ENCODE data around the gene MUC22.
A peak's percentile ranks its signal among the peaks of the same experiment; 100 is the strongest.

MUC22 gene

DNA sequence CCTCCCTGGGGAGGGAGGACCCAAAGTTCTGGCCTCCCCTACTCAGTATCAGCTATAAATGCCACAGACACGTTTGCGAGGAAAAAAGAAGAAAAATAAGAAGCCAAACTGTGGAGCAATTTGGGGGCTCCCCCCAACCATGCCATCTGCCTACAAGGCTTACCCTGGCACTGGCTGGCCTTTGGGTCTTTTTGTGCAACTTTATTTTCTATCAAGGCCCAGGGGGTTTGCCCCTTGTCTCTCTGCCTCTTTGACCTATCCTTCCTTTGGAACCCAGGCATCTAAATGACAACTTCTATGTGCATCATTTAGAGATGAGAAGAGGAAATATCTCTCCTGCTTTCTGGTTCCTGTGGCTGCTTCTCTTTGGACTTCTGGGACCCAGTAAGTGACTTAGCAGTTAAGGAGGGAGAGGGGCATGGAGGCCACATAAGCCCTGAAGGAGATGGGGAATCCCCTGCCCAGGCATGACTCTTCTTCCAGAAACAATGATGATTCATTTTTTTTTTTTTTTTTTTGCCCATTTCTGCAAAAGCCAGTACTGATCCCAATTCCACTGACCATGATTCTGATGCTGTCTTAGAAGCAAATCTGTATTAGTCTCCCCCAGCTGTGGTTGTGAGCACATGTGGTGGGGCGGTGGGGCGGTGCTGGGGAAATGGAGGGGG, at the start of gene MUC22:
Gene MUC22, plus strand, starts transcription at position 82 of the 668 bp plus-strand sequence. Its CDS starts 233 bp downstream, at position 315.
- DNase-seq: no peak

DNA sequence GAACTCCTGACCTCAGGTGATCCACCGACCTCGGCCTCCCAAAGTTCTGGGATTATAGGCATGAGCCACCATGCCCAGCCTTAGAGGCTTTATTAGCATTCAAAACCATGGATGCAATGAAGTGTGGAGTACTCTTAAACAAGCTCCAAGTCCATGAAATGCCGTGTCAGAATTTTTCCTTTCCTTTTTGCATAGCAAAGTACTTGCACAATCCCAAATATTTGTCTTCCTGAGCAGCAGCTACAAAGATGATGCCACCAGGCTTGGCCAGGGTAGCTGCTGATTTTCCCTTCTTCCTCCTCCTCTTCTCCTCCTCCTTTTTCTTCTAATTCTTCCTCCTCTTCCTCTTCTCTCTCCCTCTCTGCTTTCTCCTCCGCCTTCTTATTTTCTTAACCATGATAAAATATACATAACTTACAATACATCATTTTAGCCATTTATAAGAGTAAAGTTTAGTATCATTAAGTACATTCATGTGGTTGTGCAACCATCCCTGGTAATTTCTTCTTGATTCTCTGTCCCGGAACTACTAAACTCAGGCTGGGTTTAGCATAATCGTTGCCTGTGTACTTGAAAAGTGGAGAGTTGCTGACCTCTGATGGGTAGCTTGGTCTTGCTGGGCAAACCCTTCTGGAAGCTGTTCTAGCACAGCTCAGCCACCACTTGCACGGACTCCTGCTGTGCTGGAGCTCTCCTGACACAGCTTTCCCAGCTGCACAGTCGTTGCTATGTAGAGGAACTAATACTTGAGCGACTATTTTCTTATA, 49.2 kb upstream of the MUC22 start:
- no peak for DNase-seq

DNA sequence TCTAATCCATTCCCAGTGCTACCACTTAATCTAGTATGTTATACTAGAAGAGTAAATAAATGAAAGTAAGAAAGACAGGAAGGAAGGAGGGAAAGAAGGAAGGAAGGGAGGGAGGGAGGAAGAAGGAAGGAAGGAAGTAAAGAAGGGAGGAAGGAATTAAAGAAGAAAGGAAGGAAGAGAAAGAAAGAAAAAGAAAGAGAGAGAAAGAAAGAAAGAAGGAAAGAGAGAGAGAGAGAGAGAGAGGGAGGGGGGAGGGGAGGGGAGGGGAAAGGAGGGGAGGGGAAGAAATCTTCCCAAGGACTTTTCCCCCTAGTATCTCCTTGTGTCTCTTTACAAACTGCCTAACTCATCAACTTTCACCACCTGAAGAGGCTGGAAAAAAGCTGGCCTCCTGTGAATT, 47.6 kb upstream of the MUC22 start:
- no peak for DNase-seq

DNA sequence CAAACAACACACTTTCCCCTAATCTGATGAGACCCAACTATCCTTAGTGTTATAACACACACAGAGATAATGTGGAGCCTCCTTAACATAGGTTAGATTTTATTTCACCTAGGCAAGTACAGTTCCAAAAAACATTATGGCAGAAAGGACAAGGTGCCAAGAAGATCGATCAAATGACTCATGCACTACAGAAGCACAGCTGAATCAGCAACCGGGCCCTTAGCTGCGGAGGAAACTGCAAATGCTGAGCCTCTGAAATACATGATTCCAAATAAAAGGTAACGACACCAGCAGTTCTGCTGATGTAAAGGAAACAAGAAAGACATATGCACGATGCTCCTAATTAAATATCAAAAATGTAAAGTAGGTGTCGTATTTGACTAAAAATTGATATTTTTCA, 46.6 kb upstream of the MUC22 start:
- DNase-seq: no peak

DNA sequence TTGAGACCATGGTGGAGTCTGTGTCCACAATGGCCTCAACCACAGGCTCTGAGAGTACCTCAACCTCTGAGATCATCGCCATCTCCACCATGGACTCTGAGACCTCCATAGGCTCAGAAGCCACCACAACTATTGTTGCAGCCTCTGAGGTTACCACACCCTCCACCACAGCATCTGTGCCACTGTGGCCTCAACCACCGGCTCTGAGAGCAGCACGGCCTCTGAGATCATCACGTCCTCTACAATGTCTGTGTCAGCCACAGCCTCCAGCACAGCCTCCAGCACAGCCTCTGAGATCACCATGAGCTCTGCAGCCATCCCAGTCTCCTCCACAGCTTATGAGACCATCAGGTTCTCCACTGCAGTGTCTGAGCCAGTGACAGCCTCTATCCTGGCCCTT, 46.2 kb upstream of the MUC22 start:
- DNase-seq: no peak

DNA sequence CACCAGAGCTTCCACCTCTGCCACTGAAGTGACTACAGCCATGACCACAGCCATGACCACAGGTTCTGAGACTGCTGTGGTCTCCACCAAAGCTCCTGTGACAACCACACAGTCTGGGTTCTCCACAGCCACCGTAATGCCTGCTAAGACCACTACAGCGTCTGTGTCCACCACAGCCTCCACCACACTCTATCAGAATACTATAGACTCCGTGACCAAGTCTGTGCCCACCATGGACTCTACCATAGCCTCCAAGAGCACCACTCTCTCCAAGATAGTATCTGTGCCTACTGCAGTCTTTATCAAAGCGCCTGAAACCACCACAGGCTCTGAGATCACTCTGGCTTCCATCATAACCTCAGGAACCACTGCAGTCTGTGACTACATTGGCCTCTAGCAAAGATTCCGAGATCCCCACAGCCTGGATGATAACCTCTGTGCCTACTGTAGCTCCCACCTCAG, 45.1 kb upstream of the MUC22 start:
- no peak for DNase-seq

DNA sequence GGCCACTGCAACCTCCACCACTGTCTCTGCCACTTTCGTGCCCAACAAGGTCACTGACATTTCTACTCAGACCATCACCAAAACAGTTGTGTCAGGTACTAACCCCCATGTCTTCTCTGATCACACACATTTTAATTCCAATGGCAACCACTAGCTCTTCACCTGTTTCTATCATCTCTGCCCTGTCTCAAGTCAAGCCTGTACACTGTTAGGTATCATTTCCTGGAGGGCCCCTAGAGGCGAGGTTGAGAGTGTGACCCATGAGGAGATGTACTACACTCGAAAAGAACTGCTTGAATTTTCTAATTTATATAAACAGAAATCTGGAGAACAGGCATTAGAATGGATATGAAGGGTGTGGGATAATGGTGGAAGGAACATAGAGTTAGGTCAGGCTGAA, 44.1 kb upstream of the MUC22 start:
- DNase-seq: no peak

DNA sequence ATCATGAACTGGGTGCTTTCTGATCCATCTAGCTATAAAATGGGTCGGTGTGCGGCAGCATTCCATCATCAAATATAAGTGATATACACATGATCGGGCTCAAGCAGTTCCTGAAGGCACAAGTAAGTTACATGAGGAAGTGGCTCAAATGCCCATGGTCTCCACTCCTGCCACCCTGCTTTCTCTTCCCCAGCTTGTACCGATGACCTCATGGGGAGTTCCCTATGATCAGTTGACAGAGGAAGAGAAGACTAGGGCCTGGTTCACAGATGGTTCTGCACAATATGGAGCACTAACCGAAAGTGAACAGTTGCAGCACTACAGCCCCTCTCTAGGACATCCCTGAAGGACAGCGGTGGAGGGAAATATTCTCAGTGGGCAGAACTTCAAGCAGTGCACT, 41.1 kb upstream of the MUC22 start:
- peak; percentile 41 for DNase-seq

DNA sequence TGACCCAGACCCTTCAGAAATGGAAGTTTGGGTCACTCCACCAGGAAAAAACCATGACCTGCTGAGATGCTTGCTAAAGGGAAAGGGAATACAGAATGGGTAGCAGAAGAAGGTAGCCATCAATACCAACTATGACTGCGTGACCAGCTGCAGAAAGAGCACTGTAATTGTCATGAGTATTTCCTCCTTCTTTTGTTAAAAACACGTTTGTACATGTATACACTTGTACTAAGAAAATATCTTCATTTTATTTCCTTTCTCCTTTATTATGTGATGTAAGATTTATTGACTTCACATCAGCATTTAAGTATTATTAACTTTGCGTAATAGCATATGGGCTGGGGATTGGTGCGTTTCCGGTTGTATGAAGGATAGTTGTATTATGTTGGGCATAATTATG, 39.3 kb upstream of the MUC22 start:
- DNase-seq: no peak

DNA sequence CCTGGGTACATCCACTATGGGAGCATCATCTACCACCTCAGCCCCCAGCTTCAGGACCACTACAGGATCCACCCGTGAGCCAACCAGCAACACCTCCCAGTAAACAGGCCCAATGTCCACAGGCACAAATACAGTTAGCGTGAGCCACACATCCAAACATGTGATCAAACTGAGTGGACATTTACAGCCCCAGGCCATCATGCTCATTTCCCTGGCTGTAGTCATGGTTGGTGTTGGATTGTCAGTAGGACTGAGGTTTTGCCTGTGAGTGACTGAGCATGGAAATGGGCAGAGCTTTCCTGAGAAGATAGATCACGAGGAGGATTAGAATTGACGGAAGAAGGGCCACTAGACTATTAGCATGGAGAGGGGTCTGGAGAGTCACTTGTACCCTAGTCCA, 37.5 kb upstream of the MUC22 start:
- DNase-seq: no peak

DNA sequence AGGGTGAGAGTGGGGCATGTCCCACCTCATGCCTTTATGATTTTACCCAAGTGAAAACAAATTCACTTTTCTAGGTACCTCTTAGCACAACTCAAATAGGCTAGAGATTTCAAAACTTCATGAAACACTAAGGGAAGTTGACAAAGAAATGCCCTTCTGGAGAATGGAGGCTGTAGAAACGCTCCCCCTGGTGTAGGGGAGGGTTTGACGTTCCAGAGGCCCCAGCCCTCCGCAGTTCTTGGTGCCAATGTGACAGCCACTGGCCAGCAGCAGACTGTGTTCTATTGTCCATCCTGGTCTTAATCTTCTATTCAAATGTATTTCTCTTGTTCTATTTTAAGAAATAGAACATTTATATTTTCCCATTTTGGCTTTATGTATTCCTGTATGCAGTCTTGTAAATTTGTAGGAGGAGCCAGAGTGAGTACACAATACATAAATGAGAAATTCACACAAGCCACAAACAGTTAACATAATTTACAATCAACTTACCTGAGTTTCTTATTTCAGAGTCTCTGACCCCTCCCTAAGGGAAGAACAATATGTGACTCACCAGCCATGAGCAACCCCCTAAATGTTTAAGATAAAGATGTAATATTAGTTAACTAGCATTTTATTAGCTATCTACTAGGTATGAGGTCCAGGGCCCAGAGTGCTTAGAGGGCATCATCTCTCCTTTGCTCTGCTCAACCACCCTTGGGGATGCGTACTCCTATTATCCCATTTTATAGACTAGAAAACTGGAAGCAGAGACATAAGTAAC, 35.6 kb upstream of the MUC22 start:
- no peak for DNase-seq

DNA sequence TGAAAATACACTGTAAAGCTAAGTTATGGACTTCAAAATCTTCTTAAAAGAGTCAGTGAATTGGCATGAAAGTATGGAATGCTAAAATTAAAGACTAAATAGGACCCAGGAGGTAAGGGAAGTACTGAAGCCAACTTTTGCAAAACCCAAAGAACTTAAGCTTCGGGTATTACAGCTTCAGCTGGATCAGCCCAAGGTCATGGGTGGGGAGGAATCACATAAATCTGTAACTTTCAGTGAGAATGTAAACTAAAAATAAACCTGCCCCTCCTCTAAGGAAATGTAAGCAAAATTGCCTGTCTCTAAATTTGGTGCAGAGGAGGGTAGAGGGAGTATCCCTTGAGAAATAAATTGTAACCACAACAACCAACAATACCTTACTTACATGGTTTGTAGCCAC, 31.1 kb upstream of the MUC22 start:
- no peak for DNase-seq

DNA sequence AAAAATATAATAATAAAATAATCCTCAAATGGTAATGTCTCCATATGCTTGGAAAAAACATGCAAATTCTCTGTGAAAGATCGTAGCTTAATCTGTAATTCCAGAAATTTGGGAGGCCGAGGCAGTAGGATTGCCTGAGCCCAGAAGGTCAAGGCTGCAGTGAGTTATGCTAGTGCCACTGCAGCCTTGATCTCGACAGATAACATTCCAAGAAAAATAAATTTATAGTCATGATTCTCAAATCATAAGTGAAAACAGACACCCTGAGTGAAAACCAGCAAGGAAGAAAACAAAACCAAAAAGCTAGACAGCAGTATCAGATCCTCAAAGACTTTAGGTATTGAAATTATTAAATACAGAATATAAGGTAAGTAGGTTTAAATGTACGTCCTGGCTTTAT, 30.6 kb upstream of the MUC22 start:
- no peak for DNase-seq

DNA sequence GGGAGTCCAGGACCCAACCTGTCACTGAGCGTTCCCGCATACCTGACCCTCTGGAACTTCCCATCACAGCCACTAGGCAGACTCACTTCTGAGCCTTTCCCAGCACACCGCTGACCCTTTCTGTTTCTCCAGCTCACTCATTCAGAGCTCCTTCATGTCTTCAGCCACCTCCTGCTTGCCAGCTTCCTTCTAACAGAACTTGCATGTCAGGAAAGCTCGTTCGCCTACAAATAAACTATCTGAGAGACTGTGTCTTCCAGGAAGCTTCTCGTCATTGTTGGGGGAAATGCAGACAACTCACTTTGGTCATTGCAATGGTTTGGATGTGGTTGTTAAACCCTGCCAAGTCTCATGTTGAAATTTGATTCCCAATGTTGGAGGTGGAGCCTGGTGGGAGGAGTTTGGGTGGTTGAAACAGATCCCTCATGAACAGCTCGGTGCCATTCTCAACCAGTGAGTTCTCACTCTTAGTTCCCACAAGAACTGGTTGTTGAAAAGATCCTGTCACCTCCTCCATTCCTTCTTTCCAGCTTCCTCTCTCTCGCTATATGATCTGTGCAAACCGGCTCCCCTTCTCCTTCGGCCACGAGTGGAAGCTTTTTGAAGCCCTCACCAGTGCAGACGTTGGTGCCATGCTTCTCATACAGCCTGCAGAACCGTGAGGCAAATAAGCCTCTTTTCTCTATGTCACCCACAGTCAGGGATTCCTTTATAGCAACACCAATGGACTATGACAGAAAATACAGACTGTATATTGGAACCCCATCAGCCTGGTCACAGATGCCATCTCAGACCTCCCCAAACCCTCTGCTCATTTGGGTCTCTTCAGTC, 28.1 kb upstream of the MUC22 start:
- DNase-seq: no peak

DNA sequence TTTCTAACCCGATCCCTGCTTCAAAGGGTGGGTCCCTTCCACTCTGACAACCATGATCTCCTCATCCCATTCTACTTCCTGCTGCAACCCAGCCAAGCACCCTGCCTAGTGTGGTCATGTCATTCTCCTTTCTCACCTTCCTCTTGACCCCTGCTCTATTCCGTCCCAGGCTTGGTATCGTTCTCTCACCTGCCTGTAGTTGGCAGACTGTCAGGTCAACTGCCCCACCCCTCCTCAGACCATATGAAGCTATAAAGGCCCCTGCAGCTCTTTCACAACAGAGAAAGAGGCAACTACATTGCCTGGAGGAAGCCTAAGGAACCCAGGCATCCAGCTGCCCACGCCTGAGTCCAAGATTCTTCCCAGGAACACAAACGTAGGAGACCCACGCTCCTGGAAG, 26.8 kb upstream of the MUC22 start, which contains the start of gene MUC21:
Gene MUC21, plus strand, starts transcription at position 280 of the 400 bp plus-strand sequence. CDS start 241 bp downstream, outside the sequence.
- no peak for DNase-seq

DNA sequence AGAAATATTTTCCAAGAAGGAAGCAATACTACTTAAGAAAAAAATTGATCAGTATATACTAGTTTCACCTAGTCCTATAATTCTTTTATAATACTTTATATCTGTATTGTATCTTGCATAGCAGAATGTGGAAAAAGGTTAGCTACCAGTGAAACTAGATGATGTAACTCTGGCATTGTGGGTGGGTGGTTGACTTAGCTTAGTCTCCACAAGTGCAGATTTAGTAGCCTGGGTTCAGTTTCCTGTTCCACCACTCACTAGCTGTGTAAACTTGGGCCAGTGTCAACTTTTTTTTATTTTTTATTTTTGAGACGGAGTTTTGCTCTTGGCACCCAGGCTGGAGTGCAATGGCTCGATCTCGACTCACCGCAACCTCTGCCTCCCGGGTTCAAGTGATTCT, 24.8 kb upstream of the MUC22 start:
- DNase-seq: no peak

DNA sequence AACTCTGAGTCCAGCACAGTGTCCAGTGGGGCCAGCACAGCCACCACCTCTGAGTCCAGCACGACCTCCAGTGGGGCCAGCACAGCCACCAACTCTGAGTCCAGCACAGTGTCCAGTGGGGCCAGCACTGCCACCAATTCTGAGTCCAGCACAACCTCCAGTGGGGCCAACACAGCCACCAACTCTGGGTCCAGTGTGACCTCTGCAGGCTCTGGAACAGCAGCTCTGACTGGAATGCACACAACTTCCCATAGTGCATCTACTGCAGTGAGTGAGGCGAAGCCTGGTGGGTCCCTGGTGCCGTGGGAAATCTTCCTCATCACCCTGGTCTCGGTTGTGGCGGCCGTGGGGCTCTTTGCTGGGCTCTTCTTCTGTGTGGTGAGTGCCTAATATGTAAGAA, 23.0 kb upstream of the MUC22 start:
- no peak for DNase-seq

DNA sequence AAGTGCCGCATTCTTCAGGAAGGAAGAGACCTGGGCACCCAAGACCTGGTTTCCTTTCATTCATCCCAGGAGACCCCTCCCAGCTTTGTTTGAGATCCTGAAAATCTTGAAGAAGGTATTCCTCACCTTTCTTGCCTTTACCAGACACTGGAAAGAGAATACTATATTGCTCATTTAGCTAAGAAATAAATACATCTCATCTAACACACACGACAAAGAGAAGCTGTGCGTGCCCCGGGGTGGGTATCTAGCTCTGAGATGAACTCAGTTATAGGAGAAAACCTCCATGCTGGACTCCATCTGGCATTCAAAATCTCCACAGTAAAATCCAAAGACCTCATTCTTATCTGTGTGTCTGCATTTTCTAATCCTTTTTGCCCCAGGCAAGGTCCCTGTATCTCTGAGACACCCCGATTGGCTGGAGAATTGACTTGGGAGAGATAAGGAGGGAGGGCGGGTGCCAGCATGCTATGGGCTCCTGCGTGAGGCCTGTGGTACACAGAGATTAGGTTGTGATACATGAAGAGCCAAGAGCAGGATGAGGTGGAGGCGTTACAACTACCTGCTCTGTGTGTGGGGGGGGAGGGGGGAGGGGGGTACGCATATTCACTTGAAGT, 22.0 kb upstream of the MUC22 start:
- no peak for DNase-seq

DNA sequence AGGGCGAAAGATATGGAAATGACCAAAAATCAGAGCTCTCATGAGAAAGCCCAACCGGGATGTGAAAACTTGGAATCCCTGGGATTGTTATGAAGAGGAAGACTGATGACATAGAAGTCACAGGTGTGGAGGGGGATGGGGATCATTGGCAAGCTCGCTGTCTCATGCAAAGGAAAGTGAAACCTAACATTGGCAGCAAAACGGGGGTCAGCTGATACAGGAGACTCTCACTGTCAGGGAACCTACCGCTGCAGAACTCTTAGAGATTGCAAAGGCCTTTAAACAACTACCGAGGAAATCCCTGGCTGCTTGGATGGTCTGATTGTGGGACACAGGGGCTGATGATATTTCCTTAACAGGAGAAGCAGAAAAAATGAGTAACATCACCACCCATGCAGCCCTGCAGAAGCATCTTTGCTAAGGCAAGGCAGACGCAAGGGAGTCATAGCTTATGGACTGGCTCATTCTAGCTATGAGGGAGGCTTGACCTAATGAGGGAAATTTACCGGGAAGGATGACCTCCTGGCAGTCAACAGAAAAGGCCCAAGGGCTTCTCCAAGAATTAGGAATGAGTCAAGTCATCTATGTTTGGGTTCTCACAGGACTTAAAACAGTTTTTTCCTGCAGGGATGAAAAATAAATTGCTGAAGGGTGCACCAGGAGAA, 19.7 kb upstream of the MUC22 start:
- no peak for DNase-seq

DNA sequence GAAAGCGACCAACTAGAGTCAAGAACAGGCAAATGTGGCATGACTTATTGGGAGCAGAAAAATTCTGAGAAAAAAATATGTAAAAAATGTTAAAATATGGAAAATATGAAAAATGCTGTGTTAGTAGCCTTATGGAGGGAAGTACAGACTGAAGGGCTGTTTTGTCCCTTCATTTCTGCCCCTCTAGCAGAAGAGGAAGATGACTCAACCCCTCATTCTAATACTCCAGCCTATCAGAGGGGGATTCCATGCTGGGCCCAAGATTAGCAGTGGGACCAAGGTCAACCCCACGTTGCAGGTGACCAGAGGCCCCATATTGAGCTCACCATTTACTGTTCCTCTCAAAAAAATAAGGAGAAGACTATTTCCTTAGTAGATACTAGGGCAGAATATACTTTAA, 18.4 kb upstream of the MUC22 start:
- no peak for DNase-seq

DNA sequence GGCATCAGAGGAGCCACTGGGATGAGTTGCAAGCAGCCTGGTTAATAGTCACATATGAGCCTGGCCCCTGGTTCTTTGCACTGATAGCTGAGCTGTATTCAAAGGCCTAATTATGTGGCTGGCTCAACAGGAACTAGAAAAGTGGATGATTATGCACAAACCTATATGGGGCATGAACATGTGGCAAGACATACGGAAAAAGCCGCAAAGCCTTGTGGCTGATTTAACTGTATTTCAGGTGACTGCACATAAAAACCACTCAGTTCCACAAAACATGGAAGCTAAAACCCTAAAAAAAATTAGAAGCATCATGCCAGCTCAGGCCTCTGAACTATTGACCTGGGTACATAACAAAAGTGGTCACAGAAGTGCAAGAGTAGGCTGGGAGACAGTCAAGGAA, 13.0 kb upstream of the MUC22 start:
- no peak for DNase-seq

DNA sequence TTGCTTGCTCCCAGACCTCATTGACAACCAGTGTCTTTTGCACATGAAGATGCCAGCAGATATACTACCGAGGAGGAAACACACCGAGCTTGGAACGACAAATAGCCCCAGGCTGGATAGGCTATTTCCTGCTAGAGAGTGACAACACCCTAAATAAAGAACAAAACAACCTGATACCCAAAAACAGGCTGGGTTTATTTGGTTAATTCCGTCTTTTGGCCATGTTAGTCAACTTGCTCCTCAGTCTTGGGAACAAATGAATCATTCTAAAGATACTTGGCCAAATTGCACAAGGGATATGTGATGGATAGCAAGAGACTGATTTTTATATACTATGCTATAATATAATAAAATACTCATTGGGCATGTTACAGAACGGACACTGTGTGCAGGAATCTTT, 11.5 kb upstream of the MUC22 start:
- no peak for DNase-seq

Data from CD4-positive, alpha-beta T cell treated with Interferon gamma for 1 hour (primary cell).